HL-60/S4 treated with phorbol 12-myristate 13-acetate at 8.2 ng/mL for 4 days and 3 days (cell line): ENCODE data around the gene CCDC68.

Experiments used
- in situ Hi-C: fragments of 300-500 bp; cut with MboI; formaldehyde crosslinking; loops from 2 replicates; pipeline ENCODE4 v1.15.0; 2022; ENCODE audit warnings: low sequenced_read_pairs

Gene CCDC68

GRCh38 chr18:54961868-54962267 lies 2.6 kb upstream of the CCDC68 start:
- in situ Hi-C loops = no loop called here

- in situ Hi-C loops = no loop called here
These were observed 1.8 kb upstream of the CCDC68 start for GRCh38 chr18:54961016-54961423.

GRCh38 chr18:54960197-54960596 lies 936 bp upstream of the CCDC68 start:
- in situ Hi-C loops = no loop called here

DNA sequence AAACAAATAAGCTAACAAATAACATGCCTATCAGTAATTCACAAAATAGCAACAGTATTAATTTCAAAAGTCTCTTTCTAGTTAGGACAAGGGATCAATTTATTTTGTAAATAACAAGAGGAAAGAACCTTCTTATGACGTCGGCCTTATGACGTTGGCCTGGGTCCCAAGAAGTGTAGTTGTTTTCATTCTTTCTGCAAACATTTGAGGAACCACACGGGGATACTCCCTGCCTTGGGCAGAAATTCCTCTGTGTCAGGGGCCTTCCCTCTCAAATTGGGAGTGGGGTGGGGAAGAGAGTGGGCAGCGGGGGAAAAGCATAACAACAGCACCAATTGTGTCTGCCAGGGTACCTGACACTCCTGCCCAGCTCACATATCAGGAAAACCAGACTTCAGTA lies 1.3 kb downstream of the CCDC68 start:
- in situ Hi-C loops = no loop called here

GRCh38 chr18:54957296-54957832 lies 1.9 kb downstream of the CCDC68 start:
- in situ Hi-C loops = no loop called here

DNA sequence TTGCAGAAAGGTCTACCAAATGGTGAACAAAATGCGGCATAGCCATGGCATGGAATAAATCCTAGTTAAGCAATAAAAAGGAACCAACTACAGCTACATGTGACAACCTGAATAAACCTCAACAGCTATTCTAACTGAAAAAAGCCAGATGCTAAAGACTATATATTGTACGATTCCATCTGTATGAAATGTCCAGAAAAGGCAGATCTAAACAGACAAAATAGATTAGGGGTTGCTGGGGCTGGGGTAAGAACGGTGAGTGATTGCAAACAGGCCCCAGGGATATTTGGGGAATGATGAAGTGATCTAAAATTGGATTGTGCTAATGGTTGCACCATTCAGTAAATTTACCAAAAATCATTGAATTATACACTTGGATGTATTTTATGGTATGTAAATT lies 2.8 kb downstream of the CCDC68 start:
- in situ Hi-C loops = no loop called here

DNA sequence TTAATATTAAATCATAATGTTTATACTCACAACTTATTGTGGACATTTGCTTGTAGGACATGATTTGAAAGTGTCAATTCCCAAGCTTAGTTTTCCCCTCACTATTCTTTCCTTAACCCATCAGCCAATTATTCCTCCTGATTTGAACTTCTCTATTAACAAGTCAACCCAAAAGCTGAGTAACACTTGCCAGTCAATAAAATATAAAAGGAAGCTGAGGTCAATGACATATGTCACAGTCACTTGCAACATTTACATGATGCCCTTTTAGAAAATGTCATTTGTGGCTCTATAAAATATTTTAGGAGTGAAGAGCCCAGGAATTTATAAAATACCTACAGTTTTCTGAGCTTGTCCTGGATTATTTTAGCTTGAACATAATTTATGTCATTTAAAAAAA lies 7.2 kb downstream of the CCDC68 start:
- in situ Hi-C loops = no loop called here

GRCh38 chr18:54950221-54950620 lies 9.0 kb downstream of the CCDC68 start:
- in situ Hi-C loops = no loop called here

DNA sequence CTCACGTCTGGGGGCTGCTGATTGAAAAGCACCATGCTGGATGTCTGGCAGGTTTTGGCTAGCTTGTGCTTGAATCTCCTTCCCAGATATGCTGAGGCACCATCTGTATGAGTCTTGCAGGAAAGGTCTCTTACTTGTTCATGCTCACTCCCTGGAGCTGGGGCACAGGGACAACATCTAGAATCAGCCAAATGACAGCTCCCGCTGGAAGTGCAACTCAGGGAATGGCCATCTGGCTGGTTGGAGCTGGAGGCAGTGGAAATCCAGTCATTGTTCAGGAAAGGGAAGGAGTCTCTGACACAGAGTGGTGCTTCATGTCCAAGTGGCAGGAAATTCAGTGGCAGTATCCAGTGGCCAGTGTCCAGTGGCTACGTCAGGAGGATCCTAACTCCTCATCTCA lies 9.7 kb downstream of the CCDC68 start:
- in situ Hi-C loops = no loop called here

GRCh38 chr18:54948350-54948837 lies 10.9 kb downstream of the CCDC68 start:
- in situ Hi-C loops = no loop called here

DNA sequence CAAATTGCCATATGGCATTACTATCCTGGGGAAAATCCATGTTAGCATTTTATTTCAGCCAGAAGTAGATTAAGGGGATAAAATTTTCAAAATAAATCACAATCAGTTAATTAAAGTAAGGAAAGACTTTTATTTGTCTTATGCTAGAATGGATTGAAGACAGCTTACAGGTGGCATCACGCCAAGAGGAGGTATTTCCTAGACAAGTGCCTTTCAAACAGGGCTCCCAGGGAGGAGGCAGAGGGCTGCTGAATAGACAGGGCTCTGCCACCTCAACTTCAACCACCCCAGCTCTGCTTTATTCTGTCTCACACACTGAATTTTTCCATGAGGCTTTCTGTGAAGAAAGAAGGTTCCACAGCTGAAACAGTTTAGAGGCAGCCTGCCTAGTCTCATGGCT lies 12.2 kb downstream of the CCDC68 start:
- in situ Hi-C loops = no loop called here

DNA sequence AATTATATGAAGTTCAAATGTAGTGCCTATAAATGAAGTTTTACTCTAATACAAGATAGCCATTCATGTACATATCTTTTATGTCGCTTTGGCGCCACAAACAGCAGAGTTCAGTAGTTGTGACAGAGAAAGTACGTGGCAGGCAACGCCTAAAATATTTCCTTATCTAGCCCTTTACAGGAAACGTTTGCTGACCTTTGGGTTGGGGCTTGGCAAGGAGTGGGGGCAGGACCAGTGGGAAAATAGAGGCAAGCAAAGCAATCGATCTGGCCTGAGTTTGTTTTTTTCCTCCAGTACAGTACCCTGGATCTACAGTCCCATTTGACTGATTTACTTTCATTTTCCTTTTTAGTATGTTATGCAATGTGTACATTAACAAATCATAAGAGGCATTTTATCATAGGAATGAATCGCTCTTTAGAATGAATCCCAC lies 13.1 kb downstream of the CCDC68 start:
- in situ Hi-C loops = no loop called here

- in situ Hi-C loops = no loop called here
These were observed 13.6 kb downstream of the CCDC68 start for GRCh38 chr18:54945576-54946125.

DNA sequence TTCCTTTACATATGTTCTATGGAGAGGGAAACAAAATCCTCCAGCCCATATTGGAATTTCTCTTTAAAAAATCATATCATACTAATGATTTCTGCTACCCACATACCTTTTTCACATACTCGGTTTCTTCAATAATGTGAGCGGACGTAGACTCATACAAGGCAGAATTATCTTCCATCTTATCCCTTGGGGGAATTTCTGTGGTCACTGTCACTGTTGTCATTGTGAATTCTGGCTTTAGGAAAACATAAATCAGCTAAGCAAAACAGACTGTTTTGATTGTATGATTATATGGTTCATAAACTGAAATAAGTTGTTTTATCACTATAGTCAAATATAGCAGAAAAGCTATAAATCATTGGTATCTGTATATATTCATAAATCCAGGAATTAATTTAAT lies 16.7 kb downstream of the CCDC68 start:
- in situ Hi-C loops = no loop called here

- in situ Hi-C loops = no loop called here
These were observed 17.1 kb downstream of the CCDC68 start for GRCh38 chr18:54942144-54942543.

- in situ Hi-C loops = no loop called here
These were observed 19.8 kb downstream of the CCDC68 start for GRCh38 chr18:54939361-54939917.

DNA sequence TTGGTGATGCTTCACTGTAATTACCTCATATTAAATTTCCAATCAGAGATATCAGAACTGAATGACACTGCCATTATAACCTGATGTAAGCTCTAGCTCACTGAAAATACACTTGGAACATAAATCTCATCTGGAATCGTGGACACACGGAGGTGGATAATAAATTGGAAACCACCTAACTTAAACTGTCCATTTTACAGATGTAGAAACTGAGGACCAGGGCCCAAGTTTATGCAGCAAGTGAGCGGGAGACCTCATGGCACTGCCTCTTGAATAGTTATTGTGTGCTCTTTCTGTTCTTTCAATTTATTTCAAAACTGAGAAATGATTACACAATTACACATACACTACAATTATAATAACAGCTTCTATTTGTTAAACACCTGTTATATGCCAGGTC lies 20.8 kb downstream of the CCDC68 start:
- in situ Hi-C loops = no loop called here

GRCh38 chr18:54932472-54932871 lies 26.8 kb downstream of the CCDC68 start:
- in situ Hi-C loops = no loop called here

- in situ Hi-C loops = no loop called here
These were observed 28.1 kb downstream of the CCDC68 start for GRCh38 chr18:54931152-54931551.

DNA sequence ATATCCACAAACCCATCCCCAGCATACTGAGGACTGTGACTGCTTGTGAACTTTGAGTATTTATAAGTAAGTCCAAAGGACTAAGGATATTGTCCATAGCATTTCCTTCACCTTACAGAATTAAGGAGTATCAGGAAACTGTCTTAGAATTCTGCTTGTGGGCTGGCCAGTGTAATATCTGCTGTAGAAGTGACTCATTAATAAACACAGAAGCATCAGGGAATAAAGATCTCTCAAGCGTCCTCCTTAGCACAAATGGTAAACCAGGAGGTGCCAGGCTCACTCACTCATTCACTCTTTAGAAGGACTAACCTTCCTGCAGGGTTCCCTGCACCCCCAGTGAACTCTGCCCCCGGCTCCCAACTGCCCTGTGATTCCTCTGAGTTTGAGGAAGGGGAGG lies 31.0 kb downstream of the CCDC68 start:
- in situ Hi-C loops = no loop called here

GRCh38 chr18:54926593-54927325 lies 32.5 kb downstream of the CCDC68 start:
- in situ Hi-C loops = no loop called here

DNA sequence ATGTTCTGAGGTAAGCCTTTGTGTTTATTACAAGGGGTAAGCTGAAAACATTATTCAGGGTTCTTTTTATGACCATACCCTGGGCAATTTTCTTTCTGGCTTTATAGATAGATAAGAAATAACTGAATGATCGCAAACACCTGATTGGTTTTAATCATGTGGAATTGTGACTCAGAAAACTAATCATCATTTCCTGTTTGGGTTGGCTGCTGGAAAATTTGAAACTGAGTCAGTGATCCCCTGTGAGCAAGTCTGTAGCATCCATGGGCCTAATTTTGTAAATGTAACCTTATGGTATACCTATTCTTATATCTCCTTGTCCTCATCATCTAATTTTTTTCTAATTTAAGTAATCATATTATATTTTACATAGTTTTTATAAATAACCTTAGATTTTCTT lies 34.3 kb downstream of the CCDC68 start:
- in situ Hi-C loops = no loop called here
